ENCODE results near the gene LTK.
"Not testable (repeated sequence)": the region's sequence is repeated elsewhere in the genome, so short reads cannot be mapped to it uniquely, and the experiment has no call there.

Gene LTK

GRCh38 chr15:41473418-41473817 lies 40.2 kb downstream of the LTK start:
- DNase-seq, result no peak

DNA sequence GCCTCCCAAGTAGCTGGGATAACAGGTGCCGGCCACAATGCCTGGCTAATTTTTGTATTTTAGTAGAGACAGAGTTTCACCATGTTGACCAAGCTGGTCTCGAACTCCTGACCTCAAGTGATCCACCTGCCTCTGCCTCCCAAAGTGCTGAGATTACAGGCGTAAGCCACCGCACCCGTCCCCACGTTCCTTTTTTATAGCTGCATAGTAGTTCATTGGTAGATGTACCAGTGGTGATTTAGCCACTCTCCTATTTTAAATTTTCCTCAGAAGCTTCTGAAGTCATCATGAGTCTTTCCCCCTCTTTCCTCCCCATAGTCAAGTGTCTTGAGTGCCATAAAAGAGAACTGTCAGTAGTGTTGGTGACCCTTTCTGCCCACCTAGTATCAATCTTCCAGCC lies 44.0 kb downstream of the LTK start:
- DNase-seq, result not testable (repeated sequence)

GRCh38 chr15:41466711-41467110 lies 46.9 kb downstream of the LTK start:
- DNase-seq, result no peak

GRCh38 chr15:41465822-41466421 lies 47.7 kb downstream of the LTK start:
- DNase-seq, result no peak

DNA sequence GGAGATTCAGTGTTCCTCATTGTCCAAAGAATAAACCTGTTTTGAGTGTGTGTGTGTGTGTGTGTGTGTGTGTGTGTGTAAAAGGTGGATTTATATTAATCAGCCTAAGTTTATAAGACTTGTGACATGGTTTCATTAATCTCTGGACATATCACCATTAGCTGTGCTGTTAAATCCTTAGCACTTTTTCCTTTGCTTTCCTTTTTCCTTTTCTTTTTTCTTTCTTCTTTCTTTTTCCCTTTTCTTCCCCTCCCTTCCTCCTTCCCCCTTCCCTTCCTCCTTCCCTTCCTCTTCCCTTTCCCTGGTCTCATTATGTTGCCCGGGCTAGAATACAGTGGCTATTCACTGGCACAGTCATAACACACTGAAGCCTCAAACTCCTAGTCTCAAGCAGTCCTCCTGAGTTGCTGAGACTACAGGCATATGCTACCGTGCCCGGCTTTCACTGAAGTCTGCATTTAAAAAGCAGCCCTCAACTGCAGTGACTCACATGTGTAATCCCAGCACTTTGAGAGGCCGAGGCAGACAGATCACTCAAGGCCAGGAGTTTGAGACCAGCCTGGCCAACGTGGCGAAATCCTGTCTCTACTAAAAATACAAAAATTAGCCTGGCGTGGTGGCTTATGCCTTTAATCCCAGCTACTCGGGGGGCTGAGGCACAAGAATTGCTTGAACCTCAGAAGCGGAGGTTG lies 48.6 kb downstream of the LTK start:
- DNase-seq, result no peak

- no peak for DNase-seq
These were observed 51.4 kb downstream of the LTK start for GRCh38 chr15:41462084-41462795.

Measured in effector CD8-positive, alpha-beta T cell (primary cell).